Lower lobe of right lung (tissue), 2 donors: ENCODE results near the gene RELL1. TPM values are rescaled to one million over a fixed set of nuclear protein-coding genes. Genes with fewer than 3 reads are reported as not detected.
A peak's percentile ranks its signal among the peaks of the same experiment; 100 is the strongest.

Experiments used
- ATAC-seq, 2 donors: fragments of 200-7000 bp; cut with Tn5 transposase; one replicate each; pipeline ENCODE4 v1.9.1; 2020 to 2022; ENCODE audit warnings: mild to moderate bottlenecking in 2 of 2, moderate library complexity in 2 of 2
- DNase-seq: peaks from one replicate; pipeline ENCODE4 v3.0.0-alpha.2; 2020
- H3K27ac ChIP-seq: fragments of 200-600 bp; one replicate; pipeline ENCODE4 v1.8.0; 2022
- H3K27me3 ChIP-seq: fragments of 200-600 bp; one replicate; pipeline ENCODE4 v1.8.0; 2022; ENCODE audit warnings: low read depth
- H3K36me3 ChIP-seq: fragments of 200-600 bp; one replicate; pipeline ENCODE4 v1.8.0; 2022; ENCODE audit warnings: mild to moderate bottlenecking
- H3K4me1 ChIP-seq: fragments of 200-600 bp; one replicate; pipeline ENCODE4 v1.8.0; 2022
- H3K4me3 ChIP-seq: fragments of 200-600 bp; one replicate; pipeline ENCODE4 v1.8.0; 2022; ENCODE audit warnings: mild to moderate bottlenecking
- H3K9me3 ChIP-seq: fragments of 200-600 bp; one replicate; pipeline ENCODE4 v1.8.0; 2022
- CTCF ChIP-seq: fragments of 200-600 bp; IDR thresholded peaks from one replicate; pipeline ENCODE4 v1.8.0; 2022; ENCODE audit warnings: antibody characterized with exemption, mild to moderate bottlenecking
- intact Hi-C: fragments of 100-400 bp; cut with DNase I; formaldehyde crosslinking; loops from one replicate; pipeline ENCODE4 v1.11.0; 2022
- total RNA-seq: library from RNA; stranded (reverse); fragmentation: NEBNext Ultra II Directional; extraction: Animal tissue kit (Norgen Biotek cat#: 25700); gene quantifications from one replicate; pipeline ENCODE4 v1.2.1, GENCODE V29; 2021
- donor health status: DM: no; HTN: yes; CAD: no; lungs with severe emphysema.

Gene RELL1
- total RNA-seq, 1 donor from 2014 or later: 33.5 TPM

GRCh38 chr4:37628977-37629609 is 57.1 kb downstream of the RELL1 start:
- TF ChIP-seq CTCF: no peak
- Histone ChIP-seq H3K27me3 (no peaks in the 10 kb centered on the region), H3K4me1 (peaks cover 7% of the 10 kb centered on the region), H3K9me3 (no peaks in the 10 kb centered on the region), H3K36me3 (peaks cover 48% of the 10 kb centered on the region), H3K4me3 (no peak overlapping the region), H3K27ac (no peak overlapping the region)
- DNase-seq: no peak
- peak in 1 of 2 donors; percentile 75 for ATAC-seq
- intact Hi-C loops: no loop called here

GRCh38 chr4:37627263-37627662 is 58.9 kb downstream of the RELL1 start:
- Histone ChIP-seq H3K27ac (no peak overlapping the region), H3K27me3 (no peaks in the 10 kb centered on the region), H3K4me1 (peaks cover 7% of the 10 kb centered on the region), H3K36me3 (peaks cover 46% of the 10 kb centered on the region), H3K9me3 (no peaks in the 10 kb centered on the region), H3K4me3 (no peak overlapping the region)
- no peak for ATAC-seq
- DNase-seq: no peak
- no peak for TF ChIP-seq CTCF
- intact Hi-C loops: no loop called here

- Histone ChIP-seq H3K9me3 (no peaks in the 10 kb centered on the region), H3K4me3 (no peak overlapping the region), H3K36me3 (peaks cover 33% of the 10 kb centered on the region), H3K27ac (no peak overlapping the region), H3K27me3 (no peaks in the 10 kb centered on the region), H3K4me1 (peaks cover 7% of the 10 kb centered on the region)
- intact Hi-C loops: no loop called here
- DNase-seq (no peak), ATAC-seq (no peak)
- no peak for TF ChIP-seq CTCF
Measured at GRCh38 chr4:37625499-37625898, 60.7 kb downstream of the RELL1 start.

GRCh38 chr4:37623940-37624339 is 62.2 kb downstream of the RELL1 start:
- Histone ChIP-seq H3K4me1 (peaks cover 4% of the 10 kb centered on the region), H3K36me3 (peaks cover 25% of the 10 kb centered on the region), H3K4me3 (no peak overlapping the region), H3K27ac (no peak overlapping the region), H3K9me3 (no peaks in the 10 kb centered on the region), H3K27me3 (no peaks in the 10 kb centered on the region)
- intact Hi-C loops: no loop called here
- ATAC-seq (no peak), DNase-seq (no peak)
- TF ChIP-seq CTCF: no peak

GRCh38 chr4:37623125-37623524 is 63.1 kb downstream of the RELL1 start:
- no peak for ATAC-seq
- no peaks in the 10 kb centered on the region for H3K9me3 ChIP-seq
- DNase-seq: no peak
- intact Hi-C loops: no loop called here
- no peak overlapping the region for H3K4me3 ChIP-seq
- H3K27ac ChIP-seq: no peak overlapping the region
- H3K27me3 ChIP-seq: no peaks in the 10 kb centered on the region
- TF ChIP-seq CTCF: no peak
- peaks cover 20% of the 10 kb centered on the region for H3K36me3 ChIP-seq
- no peaks in the 10 kb centered on the region for H3K4me1 ChIP-seq
